Measurements from ENCODE around the gene PARD3B. TPM values are rescaled to one million over a fixed set of nuclear protein-coding genes. Genes with fewer than 3 reads are reported as not detected.

The PARD3B gene
- total and polyA plus RNA-seq, 10 of the 15 experiments (the other 5 are each of a cell fraction or from before 2014, with no cell fraction given): 0.01 to 0.54 (median 0.07) TPM; not detected in 7

- TF ChIP-seq BCLAF1 (IDR thresholded peaks at IDR 0.05) (no peak), ZNF687 (IDR thresholded peaks at IDR 0.05) (no peak), FOXM1 (IDR thresholded peaks at IDR 0.05; ENCODE audit: low read depth, low read length) (no peak), ZNF622 (IDR thresholded peaks at IDR 0.05) (no peak)
- FAIRE-seq: peak; percentile 54
- no peak overlapping the region for H3K9ac ChIP-seq (ENCODE audit: control insufficient read depth, insufficient read depth, low read length)
- intact Hi-C loops (cut with micrococcal nuclease; ENCODE audit: unreplicated experiment) (no loop called here), in situ Hi-C loops (cut with MboI) (no loop called here)
- no peaks in the 10 kb centered on the region; the same call in 1 of the 2 replicates for H4K20me1 ChIP-seq (ENCODE audit: control insufficient read depth, insufficient read depth)
- 3% methylated on average over 4 of the region's 4 CpGs for WGBS (ENCODE audit: insufficient coverage, insufficient replicate concordance, low lambda C conversion rate, missing lambda C conversion rate)
- ChIA-PET RAD21 (ENCODE audit: unreplicated experiment) (no interaction called here), SMC1A (ENCODE audit: uncharacterized antibody, unreplicated experiment) (no interaction called here), CTCF (no interaction called here), POLR2A (no interaction called here)
- DNase-seq (ENCODE audit: low read depth, low spot score): no peak
- ATAC-seq: no peak
- no peaks in the 10 kb centered on the region for H3K27me3 ChIP-seq (replicated peaks in 1 of 2; ENCODE audit: control insufficient read depth in 2 of 2, insufficient read depth in 2 of 2, low read length in 1 of 2)
- no peak overlapping the region for H3K4me3 ChIP-seq
- no peaks in the 10 kb centered on the region for H3K36me3 ChIP-seq (ENCODE audit: control insufficient read depth in 2 of 2, insufficient read depth in 2 of 2, low read length in 1 of 2)
- BruUV-seq (replicated peaks): no TSS peak
- no peaks in the 10 kb centered on the region for H3K4me1 ChIP-seq (ENCODE audit: control insufficient read depth, insufficient read depth, low read length)
- H2AFZ ChIP-seq (ENCODE audit: control insufficient read depth, low read depth, low read length): no peak overlapping the region
- no peak overlapping the region for H3K27ac ChIP-seq (ENCODE audit: control insufficient read depth, insufficient read depth)
- no peaks in the 10 kb centered on the region for H3K79me2 ChIP-seq (ENCODE audit: control insufficient read depth, insufficient read depth, low read length)
- H3K9me3 ChIP-seq (replicated peaks; ENCODE audit: control insufficient read depth, insufficient read depth, low read length): no peaks in the 10 kb centered on the region
- no peak overlapping the region for H3K4me2 ChIP-seq (ENCODE audit: control insufficient read depth, insufficient read depth)
These were observed 752.6 kb downstream of the PARD3B start for GRCh38 chr2:205297846-205298245.
